Endothelial cell of umbilical vein (primary cell): Measurements from ENCODE around the gene REC8.

ENCODE experiments used
- EZH2 ChIP-seq: IDR thresholded peaks from 2 replicates; pipeline ENCODE4 v1.6.1; 2012; ENCODE audit warnings: borderline replicate concordance, low read depth, mild to moderate bottlenecking, moderate library complexity, low read length, inconsistent platforms; ENCODE audit not compliant: severe bottlenecking
- FOS ChIP-seq: IDR thresholded peaks from 2 replicates; pipeline ENCODE4 v1.6.1; 2011; ENCODE audit warnings: mild to moderate bottlenecking, low read length, moderate library complexity, borderline replicate concordance; ENCODE audit not compliant: insufficient read depth
- POLR2A ChIP-seq: IDR thresholded peaks from 2 replicates; pipeline ENCODE4 v1.6.1; 2012; ENCODE audit warnings: low read depth, mild to moderate bottlenecking, control low read depth, low read length
- POLR2AphosphoS5 ChIP-seq: IDR thresholded peaks from 2 replicates; pipeline ENCODE4 v1.6.1; 2012; ENCODE audit warnings: low read depth, mild to moderate bottlenecking, control low read depth, low read length, moderate library complexity; ENCODE audit not compliant: insufficient read depth
- TF ChIP-seq, protein P1 (sequence below), 2 donors: IDR thresholded peaks; 1 replicate in 1 of 2; 2 replicates in 1 of 2; pipeline ENCODE4 v1.5.1; 2011; ENCODE audit warnings: low read length in 2 of 2, mild to moderate bottlenecking in 2 of 2, moderate library complexity in 2 of 2, control low read depth in 1 of 2, inconsistent platforms in 1 of 2, low read depth in 1 of 2; ENCODE audit not compliant: insufficient read depth in 1 of 2; ENCODE audit errors: extremely low read depth in 1 of 2

DNA sequence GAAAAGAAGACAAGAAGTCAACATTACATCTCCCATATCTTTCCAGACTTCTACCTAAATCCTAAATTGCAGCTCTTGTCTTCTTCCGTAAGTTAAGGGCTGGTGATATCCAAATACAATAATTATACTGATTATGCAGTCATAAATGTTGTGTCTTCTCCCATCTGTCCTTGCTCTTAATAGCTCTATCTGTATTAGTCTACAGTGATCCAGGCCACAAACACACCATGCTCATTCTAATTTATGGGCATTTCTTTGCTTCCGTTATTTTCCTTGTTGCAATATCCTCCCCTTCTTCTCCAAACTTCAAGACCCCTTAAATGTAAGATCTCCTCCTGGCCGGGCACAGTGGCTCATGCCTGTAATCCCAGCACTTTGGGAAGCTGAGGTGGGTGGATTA lies 47.6 kb downstream of the REC8 start:
- TF ChIP-seq, protein P1, sequence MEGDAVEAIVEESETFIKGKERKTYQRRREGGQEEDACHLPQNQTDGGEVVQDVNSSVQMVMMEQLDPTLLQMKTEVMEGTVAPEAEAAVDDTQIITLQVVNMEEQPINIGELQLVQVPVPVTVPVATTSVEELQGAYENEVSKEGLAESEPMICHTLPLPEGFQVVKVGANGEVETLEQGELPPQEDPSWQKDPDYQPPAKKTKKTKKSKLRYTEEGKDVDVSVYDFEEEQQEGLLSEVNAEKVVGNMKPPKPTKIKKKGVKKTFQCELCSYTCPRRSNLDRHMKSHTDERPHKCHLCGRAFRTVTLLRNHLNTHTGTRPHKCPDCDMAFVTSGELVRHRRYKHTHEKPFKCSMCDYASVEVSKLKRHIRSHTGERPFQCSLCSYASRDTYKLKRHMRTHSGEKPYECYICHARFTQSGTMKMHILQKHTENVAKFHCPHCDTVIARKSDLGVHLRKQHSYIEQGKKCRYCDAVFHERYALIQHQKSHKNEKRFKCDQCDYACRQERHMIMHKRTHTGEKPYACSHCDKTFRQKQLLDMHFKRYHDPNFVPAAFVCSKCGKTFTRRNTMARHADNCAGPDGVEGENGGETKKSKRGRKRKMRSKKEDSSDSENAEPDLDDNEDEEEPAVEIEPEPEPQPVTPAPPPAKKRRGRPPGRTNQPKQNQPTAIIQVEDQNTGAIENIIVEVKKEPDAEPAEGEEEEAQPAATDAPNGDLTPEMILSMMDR (IDR thresholded peaks at IDR 0.05; ENCODE audit: extremely low read depth in 1 of 2, insufficient read depth in 1 of 2, low read depth in 1 of 2, low read length in 2 of 2): no peak
- TF ChIP-seq POLR2AphosphoS5 (no peak), EZH2 (no peak), FOS (no peak), POLR2A (no peak)
